GM20431 (cell line): ENCODE measurements around the gene ACSF3.
"Not testable (repeated sequence)": the region's sequence is repeated elsewhere in the genome, so short reads cannot be mapped to it uniquely, and the experiment has no call there.

Experiments
- in situ Hi-C: fragments of 300-500 bp; cut with MseI, MboI; formaldehyde crosslinking; loops from one replicate; pipeline ENCODE4 v1.15.0; 2020; ENCODE audit warnings: low sequenced_read_pairs; ENCODE audit not compliant: unreplicated experiment

The ACSF3 gene

GRCh38 chr16:89179656-89180315, 86.1 kb downstream of the ACSF3 start:
- in situ Hi-C loops: no loop called here

- in situ Hi-C loops: no loop called here
Measured at GRCh38 chr16:89183463-89183862, 89.8 kb downstream of the ACSF3 start.

- in situ Hi-C loops: no loop called here
Measured at GRCh38 chr16:89183975-89184676, 90.5 kb downstream of the ACSF3 start.

- in situ Hi-C loops: no loop called here
Measured at GRCh38 chr16:89184677-89184932, 91.0 kb downstream of the ACSF3 start.

- in situ Hi-C loops: no loop called here
Measured at GRCh38 chr16:89184933-89185794, 91.5 kb downstream of the ACSF3 start.

- in situ Hi-C loops: not testable (repeated sequence)
Measured at GRCh38 chr16:89185887-89186592, 92.4 kb downstream of the ACSF3 start.

GRCh38 chr16:89186593-89187031, 93.0 kb downstream of the ACSF3 start:
- in situ Hi-C loops: not testable (repeated sequence)

- in situ Hi-C loops: no loop called here
Measured at GRCh38 chr16:89187032-89187769, 93.5 kb downstream of the ACSF3 start.

GRCh38 chr16:89187770-89188392, 94.2 kb downstream of the ACSF3 start:
- in situ Hi-C loops: no loop called here

- in situ Hi-C loops: not testable (repeated sequence)
Measured at GRCh38 chr16:89188471-89189357, 95.1 kb downstream of the ACSF3 start.

- in situ Hi-C loops: no loop called here
Measured at GRCh38 chr16:89189358-89190025, 95.8 kb downstream of the ACSF3 start.

- in situ Hi-C loops: no loop called here
Measured at GRCh38 chr16:89190150-89190958, 96.7 kb downstream of the ACSF3 start.

- in situ Hi-C loops: no loop called here
Measured at GRCh38 chr16:89191033-89191900, 97.6 kb downstream of the ACSF3 start.

- in situ Hi-C loops: no loop called here
Measured at GRCh38 chr16:89191901-89192185, 98.2 kb downstream of the ACSF3 start.

- in situ Hi-C loops: not testable (repeated sequence)
Measured at GRCh38 chr16:89192186-89192955, 98.7 kb downstream of the ACSF3 start.
